ENCODE measurements around the gene TMEM263.

- TF ChIP-seq CTCF (conservative IDR thresholded peaks at IDR 0.05; ENCODE audit: low read length) (no peak), EZH2phosphoT487 (IDR thresholded peaks at IDR 0.05; ENCODE audit: borderline replicate concordance) (no peak)
Observed at GRCh38 chr12:106975098-106975497, 19.4 kb downstream of the TMEM263 start.
